ENCODE data around the gene RDX.

GRCh38 chr11:110173811-110174644 is 122.4 kb downstream of the RDX start:
- TF ChIP-seq POLR2A (IDR thresholded peaks at IDR 0.05) (no peak), CTCF (IDR thresholded peaks at IDR 0.05) (peak in 3 of 4 experiments; percentile 52 to 78 (median 70))
